ENCODE data around the gene PLCB1.

Gene PLCB1

GRCh38 chr20:8547035-8547650 is 415.1 kb downstream of the PLCB1 start:
- Histone ChIP-seq H3K79me2 (ENCODE audit: control insufficient read depth, low read length) (no peaks in the 10 kb centered on the region), H4K20me1 (ENCODE audit: control insufficient read depth, insufficient read depth, low read depth, low read length) (no peaks in the 10 kb centered on the region), H3K36me3 (ENCODE audit: control insufficient read depth, low read length) (no peaks in the 10 kb centered on the region), H3K27me3 (ENCODE audit: control insufficient read depth, low read length) (no peaks in the 10 kb centered on the region), H3F3A (ENCODE audit: control insufficient read depth, insufficient read depth) (no peaks in the 10 kb centered on the region), H3K9me3 (ENCODE audit: control insufficient read depth, insufficient read depth, low read length) (no peaks in the 10 kb centered on the region), H3K4me2 (ENCODE audit: low read length) (no peak overlapping the region), H3K9me2 (replicated peaks; ENCODE audit: control insufficient read depth, low read length) (no peaks in the 10 kb centered on the region), H3K4me3 (ENCODE audit: low read length) (no peak overlapping the region), H3K27ac (ENCODE audit: low read depth, low read length) (no peak overlapping the region), H3K4me1 (ENCODE audit: control insufficient read depth, low read length) (no peaks in the 10 kb centered on the region)
- TF ChIP-seq EZH2phosphoT487 (IDR thresholded peaks at IDR 0.05; ENCODE audit: borderline replicate concordance, low read length) (no peak), CTCF (IDR thresholded peaks at IDR 0.05; ENCODE audit: low read depth, low read length, poor library complexity, severe bottlenecking) (no peak)

- Histone ChIP-seq H3K4me2 (ENCODE audit: low read length) (no peak overlapping the region), H3K36me3 (ENCODE audit: control insufficient read depth, low read length) (no peaks in the 10 kb centered on the region), H3K9me3 (ENCODE audit: control insufficient read depth, insufficient read depth, low read length) (no peaks in the 10 kb centered on the region), H3K27me3 (ENCODE audit: control insufficient read depth, low read length) (no peaks in the 10 kb centered on the region), H3K27ac (ENCODE audit: low read depth, low read length) (no peak overlapping the region), H3K4me1 (ENCODE audit: control insufficient read depth, low read length) (no peaks in the 10 kb centered on the region), H4K20me1 (ENCODE audit: control insufficient read depth, insufficient read depth, low read depth, low read length) (no peaks in the 10 kb centered on the region), H3K4me3 (ENCODE audit: low read length) (no peak overlapping the region), H3K79me2 (ENCODE audit: control insufficient read depth, low read length) (no peaks in the 10 kb centered on the region), H3F3A (ENCODE audit: control insufficient read depth, insufficient read depth) (no peaks in the 10 kb centered on the region), H3K9me2 (replicated peaks; ENCODE audit: control insufficient read depth, low read length) (no peaks in the 10 kb centered on the region)
- TF ChIP-seq CTCF (IDR thresholded peaks at IDR 0.05; ENCODE audit: low read depth, low read length, poor library complexity, severe bottlenecking) (no peak), EZH2phosphoT487 (IDR thresholded peaks at IDR 0.05; ENCODE audit: borderline replicate concordance, low read length) (no peak)
These were observed 416.0 kb downstream of the PLCB1 start for GRCh38 chr20:8547968-8548588.

DNA sequence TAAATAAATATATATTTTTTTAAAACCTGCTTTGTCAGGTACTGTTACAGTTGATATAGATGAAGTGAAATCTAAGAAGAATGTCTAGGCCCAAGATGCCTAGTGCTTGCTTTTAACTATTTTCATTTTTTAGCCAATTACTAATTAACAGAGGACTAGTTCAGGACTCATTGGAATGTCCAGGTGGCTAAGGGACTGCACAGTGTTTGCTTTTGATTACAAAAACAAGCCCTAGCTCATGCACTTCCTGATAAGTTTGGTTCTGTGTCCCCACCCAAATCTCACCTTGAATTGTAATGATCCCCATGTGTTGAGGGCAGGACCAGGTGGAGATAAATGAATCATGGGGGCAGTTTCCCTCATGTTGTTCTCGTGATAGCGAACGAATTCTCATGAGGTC is 417.1 kb downstream of the PLCB1 start:
- no peak overlapping the region for H3K4me3 ChIP-seq (ENCODE audit: low read length)
- no peak overlapping the region for H3K27ac ChIP-seq (ENCODE audit: low read depth, low read length)
- no peaks in the 10 kb centered on the region for H3K79me2 ChIP-seq (ENCODE audit: control insufficient read depth, low read length)
- no peaks in the 10 kb centered on the region for H4K20me1 ChIP-seq (ENCODE audit: control insufficient read depth, insufficient read depth, low read depth, low read length)
- H3K9me2 ChIP-seq (replicated peaks; ENCODE audit: control insufficient read depth, low read length): no peaks in the 10 kb centered on the region
- H3K4me1 ChIP-seq (ENCODE audit: control insufficient read depth, low read length): no peaks in the 10 kb centered on the region
- TF ChIP-seq CTCF (IDR thresholded peaks at IDR 0.05; ENCODE audit: low read depth, low read length, poor library complexity, severe bottlenecking) (no peak), EZH2phosphoT487 (IDR thresholded peaks at IDR 0.05; ENCODE audit: borderline replicate concordance, low read length) (no peak)
- H3K36me3 ChIP-seq (ENCODE audit: control insufficient read depth, low read length): no peaks in the 10 kb centered on the region
- H3K27me3 ChIP-seq (ENCODE audit: control insufficient read depth, low read length): no peaks in the 10 kb centered on the region
- H3F3A ChIP-seq (ENCODE audit: control insufficient read depth, insufficient read depth): no peaks in the 10 kb centered on the region
- no peak overlapping the region for H3K4me2 ChIP-seq (ENCODE audit: low read length)
- H3K9me3 ChIP-seq (ENCODE audit: control insufficient read depth, insufficient read depth, low read length): no peaks in the 10 kb centered on the region
